CD4-positive, alpha-beta T cell (primary cell): ENCODE measurements around the gene CPEB1. TPM values are rescaled to one million over a fixed set of nuclear protein-coding genes. Genes with fewer than 3 reads are reported as not detected.

Experiments used
- ATAC-seq: fragments of 200-7000 bp; cut with Tn5 transposase; one replicate; pipeline ENCODE4 v1.10.0; 2022; ENCODE audit warnings: mild to moderate bottlenecking; ENCODE audit not compliant: poor library complexity
- CTCF ChIA-PET: fragments of 350-600 bp; sonication (Branson Sonifier 250); formaldehyde crosslinking; loops from one replicate; lab custom pipeline; 2021; ENCODE audit warnings: antibody characterized with exemption, inconsistent platforms; lab: Charles Lee
- POLR2A ChIA-PET: fragments of 350-600 bp; sonication (Branson Sonifier 250); formaldehyde crosslinking; loops from one replicate; lab custom pipeline; 2021; ENCODE audit warnings: antibody characterized with exemption, inconsistent platforms; lab: Charles Lee
- DNase-seq, 14 experiments: peaks; one replicate each; pipeline ENCODE4 v3.0.0-alpha.2; 2013 to 2020; ENCODE audit warnings: mixed read lengths in 2 of 14
- H3K27ac ChIP-seq, 2 donors: one replicate each; pipeline versions ENCODE4 v1.5.1 to v1.7.0; 2013; ENCODE audit warnings: low read length in 2 of 2, low read depth in 1 of 2, mild to moderate bottlenecking in 1 of 2
- H3K27me3 ChIP-seq, 2 experiments: 1 replicate in 1 of 2; 2 replicates in 1 of 2; pipeline versions ENCODE4 v1.6.1 to v1.7.0; 2013; ENCODE audit warnings: low read length in 2 of 2, control low read depth in 1 of 2, mild to moderate bottlenecking in 1 of 2, moderate library complexity in 1 of 2; ENCODE audit not compliant: insufficient read depth in 2 of 2, control insufficient read depth in 1 of 2
- H3K36me3 ChIP-seq: one replicate; pipeline ENCODE4 v1.6.1; 2013; ENCODE audit warnings: low read length, control low read depth; ENCODE audit not compliant: insufficient read depth
- H3K4me1 ChIP-seq: one replicate; pipeline ENCODE4 v1.6.1; 2013; ENCODE audit warnings: low read length, control low read depth; ENCODE audit not compliant: insufficient read depth
- H3K4me3 ChIP-seq: one replicate; pipeline ENCODE4 v1.5.1; 2013; ENCODE audit warnings: mild to moderate bottlenecking, low read length, moderate library complexity
- H3K9me3 ChIP-seq, 2 experiments: 1 replicate in 1 of 2; 2 replicates in 1 of 2; pipeline versions ENCODE4 v1.6.1 to v1.7.0; 2013; ENCODE audit warnings: low read length in 2 of 2, mild to moderate bottlenecking in 2 of 2, control low read depth in 1 of 2, moderate library complexity in 1 of 2; ENCODE audit not compliant: control insufficient read depth in 1 of 2, insufficient read depth in 1 of 2
- H3K27ac Mint-ChIP-seq: one replicate; pipeline ENCODE4 v1.8.0; 2020; ENCODE audit warnings: mixed read lengths
- H3K27me3 Mint-ChIP-seq: one replicate; pipeline ENCODE4 v1.8.0; 2021; ENCODE audit warnings: mixed read lengths
- H3K36me3 Mint-ChIP-seq: one replicate; pipeline ENCODE4 v1.8.0; 2021; ENCODE audit warnings: low read depth, mixed read lengths
- H3K4me1 Mint-ChIP-seq: one replicate; pipeline ENCODE4 v1.8.0; 2021; ENCODE audit warnings: low read depth, mixed read lengths
- H3K4me3 Mint-ChIP-seq: one replicate; pipeline ENCODE4 v1.8.0; 2020; ENCODE audit warnings: mild to moderate bottlenecking, mixed read lengths
- H3K9me3 Mint-ChIP-seq: one replicate; pipeline ENCODE4 v1.8.0; 2020; ENCODE audit warnings: mixed read lengths
- CTCF ChIP-seq: fragments of 200-600 bp; IDR thresholded peaks from one replicate; pipeline ENCODE4 v1.8.0; 2022; ENCODE audit warnings: antibody characterized with exemption, mild to moderate bottlenecking
- intact Hi-C, 2 experiments: fragments of 100-400 bp; cut with DNase I in 1 of 2; cut with micrococcal nuclease in 1 of 2; formaldehyde crosslinking; loops; one replicate each; pipeline versions ENCODE4 v1.15.1 to v1.9.0; 2023 to 2025; cut with DNase I, micrococcal nuclease
- total RNA-seq, 174 experiments: library from RNA in 2 of 174; stranded (reverse) in 2 of 174; gene quantifications; one replicate each; pipeline ENCODE4 v1.2.3 and lab custom pipeline; 2021 to 2026

CPEB1 gene
- total RNA-seq, 2 experiments from 2014 or later = 0.19 to 0.61 TPM

- CTCF ChIA-PET = no interaction called here
- Histone ChIP-seq H3K9me3 (no peaks in the 10 kb centered on the region), H3K4me3 (no peak overlapping the region), H3K27me3 (peaks cover 12 to 13% of the 10 kb centered on the region in 2 experiments), H3K36me3 (no peaks in the 10 kb centered on the region), H3K27ac (no peak overlapping the region), H3K4me1 (peaks cover 4% of the 10 kb centered on the region)
- no peaks in the 10 kb centered on the region for H3K36me3 Mint-ChIP-seq
- no peaks in the 10 kb centered on the region for H3K9me3 Mint-ChIP-seq
- intact Hi-C loops = no loop called here
- no peak for DNase-seq
- no peak for TF ChIP-seq CTCF
- H3K27ac Mint-ChIP-seq = no peak overlapping the region
- no peak for ATAC-seq
- H3K4me3 Mint-ChIP-seq = no peak overlapping the region
- peaks cover 5% of the 10 kb centered on the region for H3K4me1 Mint-ChIP-seq
- POLR2A ChIA-PET = no interaction called here
- peaks cover 55% of the 10 kb centered on the region for H3K27me3 Mint-ChIP-seq
These were observed 74.2 kb downstream of the CPEB1 start for GRCh38 chr15:82572986-82573385.

GRCh38 chr15:82572311-82572710 is 74.9 kb downstream of the CPEB1 start:
- POLR2A ChIA-PET = no interaction called here
- no peaks in the 10 kb centered on the region for H3K36me3 Mint-ChIP-seq
- Histone ChIP-seq H3K4me3 (no peak overlapping the region), H3K9me3 (no peaks in the 10 kb centered on the region), H3K36me3 (no peaks in the 10 kb centered on the region), H3K27me3 (peaks cover 11 to 12% of the 10 kb centered on the region in 2 experiments), H3K4me1 (peaks cover 4% of the 10 kb centered on the region), H3K27ac (no peak overlapping the region)
- intact Hi-C loops = no loop called here
- ATAC-seq = no peak
- TF ChIP-seq CTCF = no peak
- CTCF ChIA-PET = no interaction called here
- DNase-seq = no peak
- H3K4me3 Mint-ChIP-seq = no peak overlapping the region
- no peak overlapping the region for H3K27ac Mint-ChIP-seq
- peaks cover 55% of the 10 kb centered on the region for H3K27me3 Mint-ChIP-seq
- H3K9me3 Mint-ChIP-seq = no peaks in the 10 kb centered on the region
- H3K4me1 Mint-ChIP-seq = peaks cover 5% of the 10 kb centered on the region

- Histone ChIP-seq H3K27ac (no peak overlapping the region), H3K9me3 (no peaks in the 10 kb centered on the region), H3K4me1 (peaks cover 4% of the 10 kb centered on the region), H3K36me3 (no peaks in the 10 kb centered on the region), H3K27me3 (peaks cover 11 to 12% of the 10 kb centered on the region in 2 experiments), H3K4me3 (no peak overlapping the region)
- no peak overlapping the region for H3K27ac Mint-ChIP-seq
- DNase-seq = no peak
- H3K4me3 Mint-ChIP-seq = no peak overlapping the region
- H3K9me3 Mint-ChIP-seq = no peaks in the 10 kb centered on the region
- no peaks in the 10 kb centered on the region for H3K36me3 Mint-ChIP-seq
- ChIA-PET CTCF (no interaction called here), POLR2A (no interaction called here)
- ATAC-seq = no peak
- peaks cover 5% of the 10 kb centered on the region for H3K4me1 Mint-ChIP-seq
- intact Hi-C loops = no loop called here
- TF ChIP-seq CTCF = no peak
- H3K27me3 Mint-ChIP-seq = peaks cover 60% of the 10 kb centered on the region
These were observed 75.4 kb downstream of the CPEB1 start for GRCh38 chr15:82571722-82572222.
